Transverse colon (tissue), 4 donors: ENCODE measurements around the gene BRF1. TPM values are rescaled to one million over a fixed set of nuclear protein-coding genes. Genes with fewer than 3 reads are reported as not detected.

ENCODE experiments used
- DNase-seq: peaks from one replicate; pipeline ENCODE4 v3.0.0-alpha.2; 2019
- H3K27ac ChIP-seq, 4 donors: fragments of 200-600 bp; sonication (generic); 2 replicates each; pipeline ENCODE4 v1.5.1; 2016 to 2018; ENCODE audit warnings: inconsistent platforms in 4 of 4
- H3K27me3 ChIP-seq: fragments of 200-600 bp; sonication (generic); 2 replicates; pipeline ENCODE4 v1.5.1; 2017; ENCODE audit warnings: inconsistent platforms
- H3K36me3 ChIP-seq, 4 donors: fragments of 200-600 bp; sonication (generic); 2 replicates each; pipeline ENCODE4 v1.5.1; 2017 to 2019; ENCODE audit warnings: inconsistent platforms in 4 of 4
- H3K4me1 ChIP-seq, 4 donors: fragments of 200-600 bp; sonication (generic); 2 replicates each; pipeline ENCODE4 v1.5.1; 2017 to 2020; ENCODE audit warnings: inconsistent platforms in 4 of 4
- H3K4me3 ChIP-seq, 4 donors: fragments of 200-600 bp; sonication (generic); 1 replicate in 1 of 4; 2 replicates in 3 of 4; pipeline versions ENCODE4 v1.5.1 to v1.6.1; 2017 to 2019; ENCODE audit warnings: inconsistent platforms in 4 of 4
- H3K9me3 ChIP-seq, 2 donors: fragments of 200-600 bp; sonication (generic); 2 replicates each; pipeline ENCODE4 v1.5.1; 2017 to 2019; ENCODE audit warnings: inconsistent platforms in 2 of 2
- CTCF ChIP-seq, 5 experiments: fragments of 200-600 bp in 3 of 5; fragments of 450-650 bp in 2 of 5; sonication (generic) in 3 of 5; IDR thresholded peaks; 1 replicate in 2 of 5; 2 replicates in 3 of 5; pipeline ENCODE4 v1.5.1; 2016 to 2017; ENCODE audit warnings: antibody characterized with exemption in 5 of 5, inconsistent platforms in 3 of 5, mild to moderate bottlenecking in 2 of 5, moderate library complexity in 1 of 5
- EP300 ChIP-seq: sonication (generic); formaldehyde crosslinking; IDR thresholded peaks from one replicate; pipeline ENCODE4 v1.6.1; 2017; ENCODE audit warnings: antibody characterized with exemption, low read depth
- POLR2A ChIP-seq: fragments of 450-650 bp; IDR thresholded peaks from one replicate; pipeline ENCODE4 v1.6.1; 2016; ENCODE audit warnings: antibody characterized with exemption, mild to moderate bottlenecking, moderate library complexity
- POLR2AphosphoS5 ChIP-seq, 3 donors: sonication (generic); formaldehyde crosslinking; IDR thresholded peaks; one replicate each; pipeline ENCODE4 v1.6.1; 2016; ENCODE audit warnings: antibody characterized with exemption in 3 of 3
- WGBS, 2 donors: methylation state at CpG; one replicate each; pipeline ENCODE4 v1.1.5; 2018; ENCODE audit warnings: low coverage in 1 of 2; 5-methylcytosine and 5-hydroxymethylcytosine counted together
- in situ Hi-C, 4 donors: fragments of 200-750 bp; cut with MboI; loops; one replicate each; pipeline versions ENCODE4 v1.15.0 to v1.15.1; 2017; ENCODE audit warnings: low sequenced_read_pairs in 3 of 4, low pct_ligation_motif_present in 1 of 4, low pct_unique_long_range_greater_than_20kb in 1 of 4
- intact Hi-C: fragments of 100-400 bp; cut with DNase I; formaldehyde crosslinking; loops from one replicate; pipeline ENCODE4 v1.15.1; 2023; ENCODE audit warnings: low total_unique reads
- total RNA-seq, 4 donors: library from RNA; depleted of rRNA; stranded (reverse); fragments of >200 nt; gene quantifications; one replicate each; pipeline ENCODE4 v1.1.0, GENCODE V29; 2016

The BRF1 gene
- total RNA-seq, 4 donors from 2014 or later = 36.2 to 93.9 (median 62.6) TPM

DNA sequence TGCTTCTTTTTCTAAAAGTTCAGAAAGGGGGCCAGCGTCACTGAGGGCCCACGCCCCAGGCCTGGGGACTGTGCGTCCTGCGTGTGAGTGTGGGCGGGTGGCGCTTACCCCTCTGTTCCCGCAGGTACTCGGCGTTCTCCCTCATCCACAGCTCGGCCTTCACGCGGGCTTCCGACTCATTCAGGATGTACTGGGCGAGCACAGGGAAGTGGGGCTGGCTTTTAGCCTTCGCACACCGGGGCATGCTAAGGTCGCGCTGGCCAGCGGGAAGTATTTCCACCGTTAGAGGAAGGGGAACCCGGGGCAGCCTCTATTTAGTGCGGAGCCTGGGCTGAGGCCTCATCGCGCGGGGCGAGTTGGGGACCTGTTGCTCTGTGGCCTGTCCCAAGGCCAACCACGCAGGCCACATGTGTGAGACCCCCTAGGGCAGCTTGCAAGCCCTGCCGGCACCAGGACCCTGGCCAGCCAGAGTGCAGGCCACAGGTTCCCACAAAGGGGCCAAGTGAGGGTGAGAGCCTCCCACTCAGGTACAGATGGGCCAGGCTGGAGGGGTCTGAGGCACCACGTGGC, 81.7 kb downstream of the BRF1 start:
- in situ Hi-C loops (no loop called here), intact Hi-C loops (loop anchor here (2.0 kb wide), 1 partner anchor 76 kb away; no protein-coding TSS in a partner anchor)
- Histone ChIP-seq H3K4me1 (no peaks in the 10 kb centered on the region), H3K4me3 (no peak overlapping the region), H3K27ac (no peak overlapping the region), H3K27me3 (no peaks in the 10 kb centered on the region), H3K36me3 (peaks cover 0 to 9% (median 4%) of the 10 kb centered on the region in 4 donors), H3K9me3 (no peaks in the 10 kb centered on the region)
- 96% methylated on average over 29 of the region's 29 CpGs; no CpG with 5 or more reads in 1 of the 2 donors for WGBS, 2 donors
- TF ChIP-seq POLR2A (no peak), CTCF (IDR thresholded peaks at IDR 0.05) (no peak), POLR2AphosphoS5 (IDR thresholded peaks at IDR 0.05) (no peak), EP300 (no peak)
- DNase-seq = no peak

DNA sequence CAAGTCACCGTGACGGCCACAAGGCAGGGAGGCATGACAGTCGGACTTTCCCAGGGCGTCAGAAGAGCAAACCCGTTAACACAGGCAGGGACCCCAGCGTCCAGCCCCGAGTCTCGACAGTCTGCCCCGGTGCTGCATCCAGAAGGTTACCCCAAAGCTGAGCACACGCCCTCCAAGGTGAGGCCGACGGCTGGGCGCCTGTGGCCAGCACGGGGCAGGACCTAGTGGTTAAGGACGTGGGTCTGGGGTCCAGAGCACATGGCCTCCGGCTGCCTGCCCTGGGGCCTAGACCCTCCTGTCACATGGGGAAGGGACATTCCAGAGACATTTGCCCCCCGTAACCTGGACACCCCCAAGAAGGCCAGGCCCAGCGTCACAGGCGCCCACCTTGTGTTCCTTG, 82.2 kb downstream of the BRF1 start:
- Histone ChIP-seq H3K36me3 (peaks cover 0 to 9% (median 4%) of the 10 kb centered on the region in 4 donors), H3K4me1 (no peaks in the 10 kb centered on the region), H3K27me3 (no peaks in the 10 kb centered on the region), H3K4me3 (no peak overlapping the region), H3K27ac (no peak overlapping the region), H3K9me3 (no peaks in the 10 kb centered on the region)
- TF ChIP-seq POLR2AphosphoS5 (IDR thresholded peaks at IDR 0.05) (no peak), CTCF (IDR thresholded peaks at IDR 0.05) (no peak), POLR2A (no peak), EP300 (no peak)
- intact Hi-C loops = loop anchor here (2.0 kb wide), 1 partner anchor 76 kb away; no protein-coding TSS in a partner anchor
- in situ Hi-C loops = no loop called here
- 86% methylated on average over 8 of the region's 19 CpGs; no CpG with 5 or more reads in 1 of the 2 donors for WGBS, 2 donors
- no peak for DNase-seq

DNA sequence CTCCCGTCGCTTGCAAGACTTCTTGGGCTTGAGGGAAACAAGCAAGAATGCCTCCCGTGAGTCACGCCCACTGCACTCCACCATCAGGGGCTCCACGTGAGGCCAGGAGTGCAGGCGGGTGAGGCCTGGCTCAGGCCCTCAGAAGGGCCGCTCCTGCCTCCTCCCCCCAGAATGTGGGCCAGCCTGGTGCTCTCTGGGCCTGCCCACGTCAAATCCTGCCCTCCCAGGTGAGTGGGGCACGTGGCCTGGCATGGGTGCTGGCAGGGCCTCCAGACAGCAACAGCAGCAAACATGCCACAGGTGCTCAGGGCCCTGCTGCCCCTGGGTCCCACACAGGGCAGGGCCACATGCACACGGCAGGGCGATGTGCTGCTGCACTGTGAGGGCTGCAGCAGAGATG, 83.0 kb downstream of the BRF1 start:
- H3K27ac ChIP-seq = no peak overlapping the region
- in situ Hi-C loops = no loop called here
- whole genome bisulfite sequencing, 2 donors = 97% methylated on average over 11 of the region's 11 CpGs; no CpG with 5 or more reads in 1 of the 2 donors
- intact Hi-C loops = loop anchor here (2.0 kb wide), 1 partner anchor 77 kb away; no protein-coding TSS in a partner anchor
- DNase-seq = no peak
- H3K36me3 ChIP-seq = peaks cover 0 to 9% (median 4%) of the 10 kb centered on the region in 4 donors
- no peak for TF ChIP-seq EP300
- TF ChIP-seq POLR2AphosphoS5 (IDR thresholded peaks at IDR 0.05) = no peak
- no peak for TF ChIP-seq CTCF (IDR thresholded peaks at IDR 0.05)
- no peak for TF ChIP-seq POLR2A
- H3K27me3 ChIP-seq = no peaks in the 10 kb centered on the region
- no peaks in the 10 kb centered on the region for H3K9me3 ChIP-seq
- no peak overlapping the region for H3K4me3 ChIP-seq
- H3K4me1 ChIP-seq = no peaks in the 10 kb centered on the region

- intact Hi-C loops (no loop called here), in situ Hi-C loops (no loop called here)
- no peak overlapping the region for H3K4me3 ChIP-seq
- no peak for DNase-seq
- TF ChIP-seq POLR2A (no peak), POLR2AphosphoS5 (IDR thresholded peaks at IDR 0.05) (no peak), EP300 (no peak), CTCF (IDR thresholded peaks at IDR 0.05) (no peak)
- no peak overlapping the region for H3K27ac ChIP-seq
- 91% methylated on average over 20 of the region's 30 CpGs; no CpG with 5 or more reads in 1 of the 2 donors for WGBS, 2 donors
- H3K36me3 ChIP-seq = peaks cover 0 to 8% (median 4%) of the 10 kb centered on the region in 4 donors
- no peaks in the 10 kb centered on the region for H3K27me3 ChIP-seq
- no peaks in the 10 kb centered on the region for H3K9me3 ChIP-seq
- no peaks in the 10 kb centered on the region for H3K4me1 ChIP-seq
Observed at GRCh38 chr14:105216490-105217247, 84.1 kb downstream of the BRF1 start.
